HG03175 (cell line): ENCODE measurements around the gene GPX1.

Experiments
- ATAC-seq: cut with Tn5 transposase; IDR thresholded peaks from one replicate; pipeline ENCODE4 v1.9.1; 2021; ENCODE audit warnings: mild to moderate bottlenecking, moderate library complexity; ENCODE audit not compliant: unreplicated experiment

GPX1 gene

GRCh38 chr3:49316696-49317457, 41.3 kb downstream of the GPX1 start:
- ATAC-seq = no peak

- ATAC-seq = no peak
These were observed 44.1 kb downstream of the GPX1 start for GRCh38 chr3:49313896-49314688.

- ATAC-seq = no peak
These were observed 46.9 kb downstream of the GPX1 start for GRCh38 chr3:49311283-49311682.

- ATAC-seq = no peak
These were observed 47.5 kb downstream of the GPX1 start for GRCh38 chr3:49310677-49311076.
